ENCODE measurements around the gene POLRMT.

- TF ChIP-seq CTCF (IDR thresholded peaks at IDR 0.05) (no peak), ZFX (IDR thresholded peaks at IDR 0.05; ENCODE audit: borderline replicate concordance) (no peak)
These were observed 27.6 kb upstream of the POLRMT start for GRCh38 chr19:660793-661426.
